Neural cell (in vitro differentiated cells): ENCODE data around the gene ATF7IP. TPM values are rescaled to one million over a fixed set of nuclear protein-coding genes. Genes with fewer than 3 reads are reported as not detected.

Experiments used
- H2AFZ ChIP-seq: fragments of 200-600, 300-800 bp; sonication (generic), shearing (Covaris generic); 2 replicates; pipeline ENCODE4 v1.6.0; 2014; ENCODE audit warnings: low read depth, mild to moderate bottlenecking, antibody characterized with exemption, low read length, moderate library complexity
- H3F3A ChIP-seq: fragments of 200-600 bp; shearing (Covaris generic); 2 replicates; pipeline ENCODE4 v1.6.1; 2016; ENCODE audit warnings: mild to moderate bottlenecking, moderate library complexity, mixed read lengths, antibody characterized with exemption, low read length; ENCODE audit not compliant: insufficient read depth, poor library complexity, severe bottlenecking
- H3K27ac ChIP-seq: fragments of 200-600, 300-800 bp; sonication (generic), shearing (Covaris generic); 2 replicates; pipeline ENCODE4 v1.5.1; 2014; ENCODE audit warnings: mild to moderate bottlenecking, low read length, moderate library complexity
- H3K27me3 ChIP-seq: fragments of 300-800, 200-600 bp; sonication (generic), shearing (Covaris generic); 2 replicates; pipeline ENCODE4 v1.6.0; 2014; ENCODE audit warnings: mild to moderate bottlenecking, low read depth, low read length, moderate library complexity; ENCODE audit not compliant: insufficient read depth
- H3K36me3 ChIP-seq: fragments of 300-800, 200-600 bp; sonication (generic), shearing (Covaris generic); 2 replicates; pipeline ENCODE4 v1.5.1; 2014; ENCODE audit warnings: mild to moderate bottlenecking, antibody characterized with exemption, low read length, moderate library complexity; ENCODE audit not compliant: insufficient read depth
- H3K4me2 ChIP-seq: fragments of 300-800, 200-600 bp; sonication (generic), shearing (Covaris generic); 2 replicates; pipeline ENCODE4 v1.6.0; 2014; ENCODE audit warnings: mild to moderate bottlenecking, low read length
- H3K4me3 ChIP-seq: fragments of 300-800, 200-600 bp; sonication (generic), shearing (Covaris generic); 2 replicates; pipeline ENCODE4 v1.5.1; 2014; ENCODE audit warnings: mild to moderate bottlenecking, low read length, moderate library complexity
- H3K79me2 ChIP-seq: fragments of 200-600 bp; shearing (Covaris generic); replicated peaks from 2 replicates; pipeline ENCODE4 v1.6.0; 2014; ENCODE audit warnings: mild to moderate bottlenecking, low read length, moderate library complexity; ENCODE audit not compliant: insufficient read depth
- H3K9ac ChIP-seq: fragments of 300-800, 200-600 bp; sonication (generic), shearing (Covaris generic); 2 replicates; pipeline ENCODE4 v1.6.1; 2016; ENCODE audit warnings: mild to moderate bottlenecking, low read length, mixed read lengths
- H3K9me2 ChIP-seq: fragments of 200-600 bp; shearing (Covaris generic); 2 replicates; pipeline ENCODE4 v1.6.1; 2016; ENCODE audit warnings: mild to moderate bottlenecking, low read length, mixed read lengths; ENCODE audit not compliant: insufficient read depth
- H3K9me3 ChIP-seq: fragments of 200-600, 300-800 bp; sonication (generic), shearing (Covaris generic); 2 replicates; pipeline ENCODE4 v1.6.1; 2016; ENCODE audit warnings: mild to moderate bottlenecking, mixed run types, low read length, moderate library complexity, mixed read lengths
- H4K20me1 ChIP-seq: fragments of 200-600 bp; shearing (Covaris generic); 2 replicates; pipeline ENCODE4 v1.6.1; 2016; ENCODE audit warnings: mild to moderate bottlenecking, mixed run types; ENCODE audit not compliant: insufficient read depth
- EP300 ChIP-seq: fragments of 450-650 bp; conservative IDR thresholded peaks from 2 replicates; pipeline ENCODE4 v1.6.1; 2014; ENCODE audit warnings: antibody characterized with exemption, mild to moderate bottlenecking, moderate library complexity; ENCODE audit not compliant: poor library complexity, severe bottlenecking
- EZH2 ChIP-seq: fragments of 200-600, 300-800 bp; shearing (Covaris generic), sonication (generic); IDR thresholded peaks from 2 replicates; pipeline ENCODE4 v1.6.1; 2014; ENCODE audit warnings: antibody characterized with exemption, low read length, borderline replicate concordance, mild to moderate bottlenecking; ENCODE audit not compliant: insufficient read depth, poor library complexity, severe bottlenecking
- MXI1 ChIP-seq: fragments of 450-650 bp; conservative IDR thresholded peaks from 2 replicates; pipeline ENCODE4 v1.6.1; 2014; ENCODE audit warnings: antibody characterized with exemption, mild to moderate bottlenecking; ENCODE audit not compliant: poor library complexity, severe bottlenecking
- POLR2AphosphoS5 ChIP-seq: IDR thresholded peaks from 2 replicates; pipeline ENCODE4 v1.6.1; 2012
- RAD21 ChIP-seq: fragments of 450-650 bp; conservative IDR thresholded peaks from 2 replicates; pipeline ENCODE4 v1.6.1; 2014; ENCODE audit warnings: antibody characterized with exemption, mild to moderate bottlenecking, moderate library complexity
- SMC3 ChIP-seq: fragments of 450-650 bp; conservative IDR thresholded peaks from 2 replicates; pipeline ENCODE4 v1.6.1; 2014; ENCODE audit warnings: antibody characterized with exemption, mild to moderate bottlenecking, moderate library complexity; ENCODE audit not compliant: poor library complexity
- TAF1 ChIP-seq: IDR thresholded peaks from 2 replicates; pipeline ENCODE4 v1.6.1; 2012; ENCODE audit warnings: low read depth
- polyA plus RNA-seq: library from polyadenylated mRNA; depleted of rRNA; stranded (reverse); fragments of >200 nt; gene quantifications from 2 replicates; pipeline ENCODE4 v1.2.3, GENCODE V29; 2014
- TF ChIP-seq, protein P1 (sequence below): fragments of 450-650 bp; IDR thresholded peaks from 2 replicates; pipeline ENCODE4 v1.5.1; 2014; ENCODE audit warnings: antibody characterized with exemption, mild to moderate bottlenecking, moderate library complexity; ENCODE audit not compliant: poor library complexity, severe bottlenecking
- TF ChIP-seq, protein P2 (sequence below): IDR thresholded peaks from 2 replicates; pipeline ENCODE4 v1.6.1; 2012; ENCODE audit warnings: borderline replicate concordance

ATF7IP gene
- polyA plus RNA-seq, 1 donor from 2014 or later, result 34.8 TPM

DNA sequence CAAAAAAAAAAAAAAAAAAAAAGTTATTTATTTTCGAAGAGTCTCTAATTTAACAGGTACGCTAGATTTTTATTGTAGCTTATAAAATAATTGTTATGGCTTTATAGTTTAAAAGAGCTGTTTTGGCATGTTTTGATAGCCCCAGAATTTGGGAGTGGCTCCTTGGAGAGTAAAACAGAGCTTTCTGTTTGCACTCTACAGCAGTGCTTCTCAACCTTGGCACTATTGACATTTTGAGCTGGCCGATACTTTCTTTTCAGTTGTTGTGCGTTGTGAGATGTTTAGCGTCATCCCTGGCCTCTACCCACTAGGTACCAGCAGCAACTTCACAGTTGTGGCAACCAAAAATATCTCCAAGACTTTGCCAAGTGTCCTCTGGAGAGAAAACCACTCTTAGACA lies 171.6 kb downstream of the ATF7IP start:
- no peak overlapping the region for H3K4me2 ChIP-seq
- H3K9me3 ChIP-seq, result no peaks in the 10 kb centered on the region
- no peaks in the 10 kb centered on the region for H4K20me1 ChIP-seq
- H2AFZ ChIP-seq, result no peak overlapping the region
- H3K4me3 ChIP-seq, result no peak overlapping the region
- no peak overlapping the region for H3K9ac ChIP-seq
- no peaks in the 10 kb centered on the region for H3K36me3 ChIP-seq
- no peak overlapping the region for H3K27ac ChIP-seq
- TF ChIP-seq EP300, result no peak
- TF ChIP-seq SMC3, result no peak
- no peak for TF ChIP-seq POLR2AphosphoS5
- TF ChIP-seq, protein P1, sequence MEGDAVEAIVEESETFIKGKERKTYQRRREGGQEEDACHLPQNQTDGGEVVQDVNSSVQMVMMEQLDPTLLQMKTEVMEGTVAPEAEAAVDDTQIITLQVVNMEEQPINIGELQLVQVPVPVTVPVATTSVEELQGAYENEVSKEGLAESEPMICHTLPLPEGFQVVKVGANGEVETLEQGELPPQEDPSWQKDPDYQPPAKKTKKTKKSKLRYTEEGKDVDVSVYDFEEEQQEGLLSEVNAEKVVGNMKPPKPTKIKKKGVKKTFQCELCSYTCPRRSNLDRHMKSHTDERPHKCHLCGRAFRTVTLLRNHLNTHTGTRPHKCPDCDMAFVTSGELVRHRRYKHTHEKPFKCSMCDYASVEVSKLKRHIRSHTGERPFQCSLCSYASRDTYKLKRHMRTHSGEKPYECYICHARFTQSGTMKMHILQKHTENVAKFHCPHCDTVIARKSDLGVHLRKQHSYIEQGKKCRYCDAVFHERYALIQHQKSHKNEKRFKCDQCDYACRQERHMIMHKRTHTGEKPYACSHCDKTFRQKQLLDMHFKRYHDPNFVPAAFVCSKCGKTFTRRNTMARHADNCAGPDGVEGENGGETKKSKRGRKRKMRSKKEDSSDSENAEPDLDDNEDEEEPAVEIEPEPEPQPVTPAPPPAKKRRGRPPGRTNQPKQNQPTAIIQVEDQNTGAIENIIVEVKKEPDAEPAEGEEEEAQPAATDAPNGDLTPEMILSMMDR, result no peak
- TF ChIP-seq EZH2, result no peak
- TF ChIP-seq MXI1, result no peak
- TF ChIP-seq, protein P2, sequence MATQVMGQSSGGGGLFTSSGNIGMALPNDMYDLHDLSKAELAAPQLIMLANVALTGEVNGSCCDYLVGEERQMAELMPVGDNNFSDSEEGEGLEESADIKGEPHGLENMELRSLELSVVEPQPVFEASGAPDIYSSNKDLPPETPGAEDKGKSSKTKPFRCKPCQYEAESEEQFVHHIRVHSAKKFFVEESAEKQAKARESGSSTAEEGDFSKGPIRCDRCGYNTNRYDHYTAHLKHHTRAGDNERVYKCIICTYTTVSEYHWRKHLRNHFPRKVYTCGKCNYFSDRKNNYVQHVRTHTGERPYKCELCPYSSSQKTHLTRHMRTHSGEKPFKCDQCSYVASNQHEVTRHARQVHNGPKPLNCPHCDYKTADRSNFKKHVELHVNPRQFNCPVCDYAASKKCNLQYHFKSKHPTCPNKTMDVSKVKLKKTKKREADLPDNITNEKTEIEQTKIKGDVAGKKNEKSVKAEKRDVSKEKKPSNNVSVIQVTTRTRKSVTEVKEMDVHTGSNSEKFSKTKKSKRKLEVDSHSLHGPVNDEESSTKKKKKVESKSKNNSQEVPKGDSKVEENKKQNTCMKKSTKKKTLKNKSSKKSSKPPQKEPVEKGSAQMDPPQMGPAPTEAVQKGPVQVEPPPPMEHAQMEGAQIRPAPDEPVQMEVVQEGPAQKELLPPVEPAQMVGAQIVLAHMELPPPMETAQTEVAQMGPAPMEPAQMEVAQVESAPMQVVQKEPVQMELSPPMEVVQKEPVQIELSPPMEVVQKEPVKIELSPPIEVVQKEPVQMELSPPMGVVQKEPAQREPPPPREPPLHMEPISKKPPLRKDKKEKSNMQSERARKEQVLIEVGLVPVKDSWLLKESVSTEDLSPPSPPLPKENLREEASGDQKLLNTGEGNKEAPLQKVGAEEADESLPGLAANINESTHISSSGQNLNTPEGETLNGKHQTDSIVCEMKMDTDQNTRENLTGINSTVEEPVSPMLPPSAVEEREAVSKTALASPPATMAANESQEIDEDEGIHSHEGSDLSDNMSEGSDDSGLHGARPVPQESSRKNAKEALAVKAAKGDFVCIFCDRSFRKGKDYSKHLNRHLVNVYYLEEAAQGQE, result no peak
- no peak for TF ChIP-seq TAF1
- no peak for TF ChIP-seq RAD21
- no peaks in the 10 kb centered on the region for H3K9me2 ChIP-seq
- H3K79me2 ChIP-seq, result no peaks in the 10 kb centered on the region
- no peaks in the 10 kb centered on the region for H3K27me3 ChIP-seq
- no peaks in the 10 kb centered on the region for H3F3A ChIP-seq

DNA sequence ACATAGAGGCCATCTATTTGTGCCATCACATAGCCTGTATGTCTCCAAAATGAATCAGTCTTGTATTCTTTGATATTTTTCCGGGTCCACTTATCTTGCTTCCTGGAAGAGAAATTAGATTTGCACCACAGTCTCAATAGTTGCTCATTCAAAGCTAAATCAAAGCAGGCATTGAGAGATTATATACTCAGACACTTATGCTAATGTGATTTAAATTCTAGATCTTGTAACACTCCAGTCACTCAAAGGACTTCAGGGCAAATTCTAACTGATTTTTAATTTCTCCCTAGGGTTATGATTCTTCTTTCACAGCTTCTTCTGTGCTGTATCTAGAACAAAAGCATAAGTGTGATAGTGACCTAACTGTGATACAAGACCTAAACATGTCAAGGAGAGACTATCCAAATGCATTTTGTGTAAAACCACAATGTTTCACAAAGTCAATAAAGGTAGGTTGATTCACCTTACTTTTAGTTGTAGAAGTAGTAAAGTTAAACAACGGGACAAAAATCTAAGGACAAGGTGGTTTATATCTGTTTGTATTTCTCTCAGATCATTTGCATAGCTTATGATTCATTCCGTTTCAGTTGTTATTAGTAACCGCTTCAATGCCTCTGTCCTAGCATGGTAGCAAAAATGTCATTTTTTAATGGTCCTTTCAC lies 175.4 kb downstream of the ATF7IP start:
- H3K27ac ChIP-seq, result no peak overlapping the region
- H3F3A ChIP-seq, result no peaks in the 10 kb centered on the region
- H3K4me3 ChIP-seq, result no peak overlapping the region
- no peaks in the 10 kb centered on the region for H3K9me3 ChIP-seq
- H3K4me2 ChIP-seq, result no peak overlapping the region
- H2AFZ ChIP-seq, result no peak overlapping the region
- TF ChIP-seq MXI1, result no peak
- TF ChIP-seq EZH2, result no peak
- TF ChIP-seq, protein P2, result no peak
- TF ChIP-seq POLR2AphosphoS5, result no peak
- no peak for TF ChIP-seq EP300
- no peaks in the 10 kb centered on the region for H3K9me2 ChIP-seq
- no peaks in the 10 kb centered on the region for H4K20me1 ChIP-seq
- no peak overlapping the region for H3K9ac ChIP-seq
- no peaks in the 10 kb centered on the region for H3K27me3 ChIP-seq
- H3K79me2 ChIP-seq, result no peaks in the 10 kb centered on the region
- no peaks in the 10 kb centered on the region for H3K36me3 ChIP-seq
